GM12873 (cell line): ENCODE results near the gene GET3.
A peak's percentile ranks its signal among the peaks of the same experiment; 100 is the strongest.

Experiments used
- CTCF ChIP-seq: IDR thresholded peaks from 2 replicates; pipeline ENCODE4 v1.5.1; 2012; ENCODE audit warnings: low read depth, mild to moderate bottlenecking, moderate library complexity, low read length, control low read depth; ENCODE audit not compliant: insufficient read depth; ENCODE audit errors: missing control alignments

The GET3 gene

GRCh38 chr19:12769689-12770088, 32.4 kb downstream of the GET3 start:
- TF ChIP-seq CTCF = no peak

GRCh38 chr19:12770922-12771321, 33.6 kb downstream of the GET3 start:
- no peak for TF ChIP-seq CTCF

GRCh38 chr19:12772323-12772722, 35.0 kb downstream of the GET3 start:
- no peak for TF ChIP-seq CTCF

- peak; percentile 26 for TF ChIP-seq CTCF
Observed at GRCh38 chr19:12773571-12773970, 36.3 kb downstream of the GET3 start.

- TF ChIP-seq CTCF = no peak
Observed at GRCh38 chr19:12774588-12775555, 37.6 kb downstream of the GET3 start, which contains the start of gene HOOK2. HOOK2 (minus strand) TSS chr19:12775552; CDS start chr19:12775449, 103 bp downstream.

- TF ChIP-seq CTCF = peak; percentile 85
Observed at GRCh38 chr19:12777217-12778016, 40.1 kb downstream of the GET3 start.
